Right hindlimb (tissue), 1 donor: Measurements from ENCODE around the gene CDH12.
"Not testable (repeated sequence)": the region's sequence is repeated elsewhere in the genome, so short reads cannot be mapped to it uniquely, and the experiment has no call there.

ENCODE experiments used
- DNase-seq: peaks from one replicate; pipeline ENCODE4 v3.0.0-alpha.2; 2018

Gene CDH12

GRCh38 chr5:22109315-22109714 lies 743.8 kb downstream of the CDH12 start:
- DNase-seq: no peak

- no peak for DNase-seq
Measured at GRCh38 chr5:22108545-22108944, 744.6 kb downstream of the CDH12 start.

- no peak for DNase-seq
Measured at GRCh38 chr5:22102823-22103359, 750.3 kb downstream of the CDH12 start.

- no peak for DNase-seq
Measured at GRCh38 chr5:22088517-22088916, 764.6 kb downstream of the CDH12 start.

GRCh38 chr5:22079566-22079965 lies 773.6 kb downstream of the CDH12 start:
- no peak for DNase-seq

GRCh38 chr5:22079002-22079401 lies 774.1 kb downstream of the CDH12 start:
- no peak for DNase-seq

- DNase-seq: no peak
Measured at GRCh38 chr5:22076586-22076985, 776.6 kb downstream of the CDH12 start.

GRCh38 chr5:22070186-22070728 lies 782.9 kb downstream of the CDH12 start:
- no peak for DNase-seq

- no peak for DNase-seq
Measured at GRCh38 chr5:22063717-22064116, 789.4 kb downstream of the CDH12 start.

- DNase-seq: no peak
Measured at GRCh38 chr5:22058620-22059019, 794.5 kb downstream of the CDH12 start.

GRCh38 chr5:22057012-22057411 lies 796.1 kb downstream of the CDH12 start:
- no peak for DNase-seq

- no peak for DNase-seq
Measured at GRCh38 chr5:22056601-22057000, 796.5 kb downstream of the CDH12 start.

- no peak for DNase-seq
Measured at GRCh38 chr5:22053195-22053594, 799.9 kb downstream of the CDH12 start.

GRCh38 chr5:22051881-22052280 lies 801.3 kb downstream of the CDH12 start:
- DNase-seq: no peak

- DNase-seq: no peak
Measured at GRCh38 chr5:22050931-22051330, 802.2 kb downstream of the CDH12 start.

- no peak for DNase-seq
Measured at GRCh38 chr5:22044229-22044628, 808.9 kb downstream of the CDH12 start.

GRCh38 chr5:22036061-22036460 lies 817.1 kb downstream of the CDH12 start:
- no peak for DNase-seq

- no peak for DNase-seq
Measured at GRCh38 chr5:22033066-22033465, 820.1 kb downstream of the CDH12 start.

GRCh38 chr5:22023784-22024183 lies 829.4 kb downstream of the CDH12 start:
- no peak for DNase-seq

GRCh38 chr5:22012893-22013292 lies 840.3 kb downstream of the CDH12 start:
- DNase-seq: not testable (repeated sequence)

GRCh38 chr5:22010808-22011207 lies 842.3 kb downstream of the CDH12 start:
- not testable (repeated sequence) for DNase-seq

- not testable (repeated sequence) for DNase-seq
Measured at GRCh38 chr5:22001097-22001496, 852.0 kb downstream of the CDH12 start.

- DNase-seq: not testable (repeated sequence)
Measured at GRCh38 chr5:21985799-21986198, 867.3 kb downstream of the CDH12 start.

GRCh38 chr5:21951571-21951970 lies 901.6 kb downstream of the CDH12 start:
- DNase-seq: not testable (repeated sequence)

- no peak for DNase-seq
Measured at GRCh38 chr5:21931116-21931515, 922.0 kb downstream of the CDH12 start.
